ENCODE data around the gene EID2B.

EID2B gene

GRCh38 chr19:39499932-39500331 is 32.7 kb downstream of the EID2B start:
- no peak for FAIRE-seq
- no peak for DNase-seq (ENCODE audit: low spot score)

GRCh38 chr19:39498798-39499642 is 33.6 kb downstream of the EID2B start, which contains the start of gene DLL3:
TSS of gene DLL3 (plus strand) at chr19:39498947. CDS start at chr19:39498975, 28 bp downstream.
- FAIRE-seq (no peak), DNase-seq (ENCODE audit: low spot score) (no peak)

GRCh38 chr19:39497996-39498797 is 34.5 kb downstream of the EID2B start:
- FAIRE-seq (no peak), DNase-seq (ENCODE audit: low spot score) (no peak)

GRCh38 chr19:39497701-39497995 is 35.0 kb downstream of the EID2B start:
- no peak for FAIRE-seq

GRCh38 chr19:39496063-39496462 is 36.6 kb downstream of the EID2B start:
- DNase-seq (ENCODE audit: low spot score): no peak
- no peak for FAIRE-seq

More at GRCh38 chr19:39497701-39497995, 35.0 kb downstream of the EID2B start:
- DNase-seq (ENCODE audit: low spot score): no peak

GRCh38 chr19:39494661-39495060 is 38.0 kb downstream of the EID2B start:
- DNase-seq (ENCODE audit: low spot score) (no peak), FAIRE-seq (no peak)

- no peak for FAIRE-seq
- DNase-seq (ENCODE audit: low spot score): no peak
These were observed 39.9 kb downstream of the EID2B start for GRCh38 chr19:39492788-39493187.

GRCh38 chr19:39492225-39492624 is 40.4 kb downstream of the EID2B start:
- FAIRE-seq: no peak
- no peak for DNase-seq (ENCODE audit: low spot score)

GRCh38 chr19:39489756-39490155 is 42.9 kb downstream of the EID2B start:
- FAIRE-seq (no peak), DNase-seq (ENCODE audit: low spot score) (no peak)

- no peak for FAIRE-seq
- no peak for DNase-seq (ENCODE audit: low spot score)
These were observed 49.5 kb downstream of the EID2B start for GRCh38 chr19:39483141-39483540.

GRCh38 chr19:39481676-39482075 is 51.0 kb downstream of the EID2B start:
- no peak for DNase-seq (ENCODE audit: low spot score)
- FAIRE-seq: no peak

GRCh38 chr19:39481229-39481545 is 51.5 kb downstream of the EID2B start:
- DNase-seq (ENCODE audit: low spot score) (no peak), FAIRE-seq (no peak)

Data from RCC 7860 (cell line).